ENCODE results near the gene WASF3.

- no peak for TF ChIP-seq CTCF (IDR thresholded peaks at IDR 0.05 in 4 of 5, conservative IDR thresholded peaks at IDR 0.05 in 1 of 5)
- TF ChIP-seq POLR2A (IDR thresholded peaks at IDR 0.05): no peak
Observed at GRCh38 chr13:26628706-26629105, 71.2 kb downstream of the WASF3 start.

Measured in gastrocnemius medialis (tissue), 4 donors.